PC-3 (cell line): Measurements from ENCODE around the gene HLF. TPM values are rescaled to one million over a fixed set of nuclear protein-coding genes. Genes with fewer than 3 reads are reported as not detected.
A peak's percentile ranks its signal among the peaks of the same experiment; 100 is the strongest.

ENCODE experiments used
- ATAC-seq: fragments of 200-7000 bp; cut with Tn5 transposase; 2 replicates; pipeline ENCODE4 v1.9.1; 2020; ENCODE audit warnings: mild to moderate bottlenecking, moderate library complexity
- BruUV-seq: library from RNA; stranded (reverse); fragments of 400-500 nt; replicated peaks from 2 replicates; lab custom pipeline; 2021; lab: Mats Ljungman, UMichigan
- CTCF ChIA-PET: fragments of 300-600 bp; sonication (Branson Sonifier 250); formaldehyde crosslinking; loops from one replicate; lab custom pipeline; 2022; ENCODE audit warnings: antibody characterized with exemption; lab: Charles Lee
- POLR2A ChIA-PET: fragments of 300-600 bp; sonication (Branson Sonifier 250); formaldehyde crosslinking; loops from one replicate; lab custom pipeline; 2022; ENCODE audit warnings: antibody characterized with exemption; ENCODE audit not compliant: unreplicated experiment; lab: Charles Lee
- DNase-seq: peaks from one replicate; pipeline ENCODE4 v3.0.0-alpha.2; 2015
- H2AFZ ChIP-seq: fragments of 300-600 bp; sonication (generic); 2 replicates; pipeline ENCODE4 v1.6.0; 2016; ENCODE audit warnings: antibody characterized with exemption, low read length
- H3F3A ChIP-seq: fragments of 300-600 bp; sonication (generic); one replicate; pipeline ENCODE4 v1.6.0; 2017; ENCODE audit warnings: antibody characterized with exemption, low read length, control low read depth, mild to moderate bottlenecking; ENCODE audit not compliant: unreplicated experiment
- H3K27ac ChIP-seq: fragments of 300-600 bp; sonication (generic); 2 replicates; pipeline ENCODE4 v1.5.1; 2016; ENCODE audit warnings: mild to moderate bottlenecking, low read length
- H3K27me3 ChIP-seq: fragments of 300-600 bp; sonication (generic); 2 replicates; pipeline ENCODE4 v1.6.1; 2016; ENCODE audit warnings: low read length, mixed read lengths
- H3K36me3 ChIP-seq: fragments of 300-600 bp; sonication (generic); 2 replicates; pipeline ENCODE4 v1.6.1; 2016; ENCODE audit warnings: low read depth, mixed run types, low read length, mixed read lengths
- H3K4me1 ChIP-seq: fragments of 300-600 bp; sonication (generic); 2 replicates; pipeline ENCODE4 v1.5.1; 2016; ENCODE audit warnings: low read length; ENCODE audit not compliant: insufficient read depth
- H3K4me2 ChIP-seq: fragments of 300-600 bp; sonication (generic); 2 replicates; pipeline ENCODE4 v1.6.0; 2016; ENCODE audit warnings: low read length
- H3K4me3 ChIP-seq: fragments of 300-600 bp; sonication (generic); 2 replicates; pipeline ENCODE4 v1.5.1; 2016; ENCODE audit warnings: mild to moderate bottlenecking, low read length, mixed read lengths
- H3K79me2 ChIP-seq: fragments of 300-600 bp; sonication (generic); 2 replicates; pipeline ENCODE4 v1.6.1; 2017; ENCODE audit warnings: low read length, mixed read lengths
- H3K9ac ChIP-seq: fragments of 300-600 bp; sonication (generic); 2 replicates; pipeline ENCODE4 v1.6.0; 2016; ENCODE audit warnings: mild to moderate bottlenecking, low read length
- H3K9me2 ChIP-seq: fragments of 300-600 bp; sonication (generic); replicated peaks from 2 replicates; pipeline ENCODE4 v1.6.1; 2016; ENCODE audit warnings: mixed run types, low read length, mixed read lengths
- H3K9me3 ChIP-seq: fragments of 300-600 bp; sonication (generic); 2 replicates; pipeline ENCODE4 v1.6.1; 2016; ENCODE audit warnings: low read length, mixed read lengths
- H4K20me1 ChIP-seq: fragments of 300-600 bp; sonication (generic); 2 replicates; pipeline ENCODE4 v1.6.1; 2016; ENCODE audit warnings: low read length, mixed read lengths
- EZH2 ChIP-seq: fragments of 300-600 bp; sonication (generic); IDR thresholded peaks from one replicate; pipeline ENCODE4 v1.6.1; 2017; ENCODE audit warnings: antibody characterized with exemption, mild to moderate bottlenecking, low read length; ENCODE audit not compliant: unreplicated experiment
- EZH2phosphoT487 ChIP-seq: fragments of 300-600 bp; sonication (generic); IDR thresholded peaks from 2 replicates; pipeline ENCODE4 v1.6.1; 2018; ENCODE audit warnings: mild to moderate bottlenecking, antibody characterized with exemption, low read length, borderline replicate concordance
- intact Hi-C: fragments of 100-400 bp; cut with micrococcal nuclease; formaldehyde crosslinking; loops from 2 replicates; pipeline ENCODE4 v1.9.0; 2023
- total RNA-seq: library from RNA; depleted of rRNA; stranded (reverse); fragments of >200 nt; gene quantifications from 2 replicates; pipeline ENCODE4 v1.2.3, GENCODE V29; 2014
- TF ChIP-seq, protein P1 (sequence below): fragments of 300-600 bp; sonication (generic); conservative IDR thresholded peaks from 2 replicates; pipeline ENCODE4 v1.5.1; 2017; ENCODE audit warnings: antibody characterized with exemption, low read depth, mild to moderate bottlenecking, low read length

Gene HLF
- total RNA-seq, 1 experiment from 2014 or later, result 0.66 TPM

DNA sequence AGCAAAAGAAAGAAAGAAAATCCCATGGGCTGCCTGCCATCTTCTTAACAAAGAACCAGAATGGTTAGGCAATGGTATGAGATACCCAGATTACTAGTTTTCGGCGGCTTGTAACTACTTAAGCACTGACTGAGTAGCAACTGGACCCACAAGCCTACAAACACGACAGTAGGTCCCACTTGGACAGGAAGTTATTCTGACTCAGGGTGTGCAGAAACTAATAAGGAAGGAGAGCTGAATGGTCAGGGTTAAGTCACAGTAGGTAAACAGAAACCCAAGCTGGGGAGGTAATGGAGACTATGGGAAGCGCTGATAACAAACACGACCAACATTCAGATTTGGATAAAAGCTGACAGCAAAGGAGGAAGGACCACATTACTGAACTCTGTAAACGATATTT lies 10.4 kb upstream of the HLF start:
- CTCF ChIA-PET, result no interaction called here
- H3K9me3 ChIP-seq, result no peaks in the 10 kb centered on the region
- H4K20me1 ChIP-seq, result no peaks in the 10 kb centered on the region
- H3K4me1 ChIP-seq, result peaks cover 10% of the 10 kb centered on the region
- DNase-seq (peak; percentile 73), ATAC-seq (peak; percentile 60)
- no peaks in the 10 kb centered on the region for H3K27me3 ChIP-seq
- no peak for TF ChIP-seq EZH2
- no peak for TF ChIP-seq EZH2phosphoT487
- TF ChIP-seq, protein P1, sequence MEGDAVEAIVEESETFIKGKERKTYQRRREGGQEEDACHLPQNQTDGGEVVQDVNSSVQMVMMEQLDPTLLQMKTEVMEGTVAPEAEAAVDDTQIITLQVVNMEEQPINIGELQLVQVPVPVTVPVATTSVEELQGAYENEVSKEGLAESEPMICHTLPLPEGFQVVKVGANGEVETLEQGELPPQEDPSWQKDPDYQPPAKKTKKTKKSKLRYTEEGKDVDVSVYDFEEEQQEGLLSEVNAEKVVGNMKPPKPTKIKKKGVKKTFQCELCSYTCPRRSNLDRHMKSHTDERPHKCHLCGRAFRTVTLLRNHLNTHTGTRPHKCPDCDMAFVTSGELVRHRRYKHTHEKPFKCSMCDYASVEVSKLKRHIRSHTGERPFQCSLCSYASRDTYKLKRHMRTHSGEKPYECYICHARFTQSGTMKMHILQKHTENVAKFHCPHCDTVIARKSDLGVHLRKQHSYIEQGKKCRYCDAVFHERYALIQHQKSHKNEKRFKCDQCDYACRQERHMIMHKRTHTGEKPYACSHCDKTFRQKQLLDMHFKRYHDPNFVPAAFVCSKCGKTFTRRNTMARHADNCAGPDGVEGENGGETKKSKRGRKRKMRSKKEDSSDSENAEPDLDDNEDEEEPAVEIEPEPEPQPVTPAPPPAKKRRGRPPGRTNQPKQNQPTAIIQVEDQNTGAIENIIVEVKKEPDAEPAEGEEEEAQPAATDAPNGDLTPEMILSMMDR, result no peak
- BruUV-seq, result no TSS peak
- H3K4me3 ChIP-seq, result no peak overlapping the region
- no peaks in the 10 kb centered on the region for H3K36me3 ChIP-seq
- H3K4me2 ChIP-seq, result peak overlapping the region; percentile 26
- no peak overlapping the region; the same call in 1 of the 2 replicates for H3K9ac ChIP-seq
- intact Hi-C loops, result no loop called here
- POLR2A ChIA-PET, result no interaction called here
- peak overlapping the region; percentile 33 for H2AFZ ChIP-seq
- no peaks in the 10 kb centered on the region for H3F3A ChIP-seq
- H3K27ac ChIP-seq, result peak overlapping the region; percentile 25
- H3K9me2 ChIP-seq, result no peaks in the 10 kb centered on the region
- no peaks in the 10 kb centered on the region for H3K79me2 ChIP-seq

DNA sequence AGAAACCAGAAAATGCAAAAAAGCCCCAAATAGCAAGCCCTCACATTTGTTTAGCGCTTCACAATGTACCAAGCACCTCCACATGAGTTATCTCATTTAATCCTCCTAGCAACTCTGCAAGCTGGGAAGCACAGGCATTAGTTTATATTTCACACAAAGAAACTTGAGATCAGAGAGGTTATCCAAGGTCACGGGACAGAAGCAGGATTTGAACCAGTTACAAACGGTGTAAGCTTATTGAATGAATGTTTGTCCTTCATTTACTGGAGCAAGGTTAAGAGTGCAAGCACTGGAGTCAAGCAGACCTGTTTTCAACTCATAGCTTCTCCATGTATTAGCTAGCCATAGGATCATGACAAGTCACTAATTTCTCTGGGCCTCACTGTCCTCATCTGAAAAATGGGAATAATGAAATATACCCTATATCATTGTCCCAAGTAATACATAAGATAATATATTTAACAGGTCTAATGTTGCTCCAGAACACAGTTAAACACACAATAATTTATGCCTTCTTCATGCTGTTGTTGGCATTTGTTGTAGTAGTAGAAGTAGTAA lies 6.1 kb upstream of the HLF start:
- Histone ChIP-seq H3K36me3 (no peaks in the 10 kb centered on the region), H3K4me2 (no peak overlapping the region), H3K27me3 (0 out of 2 replicates have a peak, but pooled peaks cover 6% of the 10 kb centered on the region), H3K4me1 (peaks cover 10% of the 10 kb centered on the region), H3K9me2 (no peaks in the 10 kb centered on the region), H2AFZ (no peak overlapping the region), H3K79me2 (no peaks in the 10 kb centered on the region), H3F3A (no peaks in the 10 kb centered on the region), H4K20me1 (no peaks in the 10 kb centered on the region), H3K27ac (no peak overlapping the region), H3K4me3 (no peak overlapping the region), H3K9ac (no peak overlapping the region), H3K9me3 (no peaks in the 10 kb centered on the region)
- CTCF ChIA-PET, result no interaction called here
- no TSS peak for BruUV-seq
- ATAC-seq (no peak), DNase-seq (no peak)
- TF ChIP-seq EZH2phosphoT487 (no peak), EZH2 (no peak)
- TF ChIP-seq, protein P1, result no peak
- intact Hi-C loops, result no loop called here
- POLR2A ChIA-PET, result no interaction called here

DNA sequence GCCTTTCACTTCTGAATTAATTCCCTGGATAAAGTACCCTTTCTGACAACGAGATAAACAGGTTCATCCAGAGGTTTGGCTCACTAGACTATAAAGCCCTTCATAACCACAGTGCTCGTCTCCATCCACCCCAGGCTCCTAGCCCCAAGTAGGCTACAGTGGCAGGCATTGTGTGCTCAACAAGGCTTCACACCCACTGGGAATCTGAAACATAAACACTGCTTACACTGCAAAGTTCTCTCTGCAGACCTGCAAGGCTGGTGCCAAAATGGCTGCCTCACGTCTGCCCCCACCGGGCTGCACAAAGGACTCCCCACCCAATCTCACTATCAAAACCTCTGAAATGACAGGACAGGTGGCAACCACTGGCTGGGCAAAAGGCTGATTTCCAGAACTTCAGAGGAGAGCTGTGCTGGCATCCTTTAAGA lies 5.1 kb upstream of the HLF start:
- Histone ChIP-seq H3K36me3 (no peaks in the 10 kb centered on the region), H2AFZ (no peak overlapping the region), H3K4me3 (no peak overlapping the region), H4K20me1 (no peaks in the 10 kb centered on the region), H3K79me2 (no peaks in the 10 kb centered on the region), H3K4me2 (no peak overlapping the region), H3K9me2 (no peaks in the 10 kb centered on the region), H3F3A (no peaks in the 10 kb centered on the region), H3K27ac (no peak overlapping the region), H3K27me3 (peaks cover 12% of the 10 kb centered on the region; the same call in 1 of the 2 replicates), H3K4me1 (peaks cover 3% of the 10 kb centered on the region), H3K9ac (no peak overlapping the region), H3K9me3 (no peaks in the 10 kb centered on the region)
- DNase-seq (peak; percentile 31), ATAC-seq (no peak)
- TF ChIP-seq, protein P1, result no peak
- TF ChIP-seq EZH2phosphoT487 (no peak), EZH2 (no peak)
- CTCF ChIA-PET, result no interaction called here
- POLR2A ChIA-PET, result no interaction called here
- no TSS peak for BruUV-seq
- intact Hi-C loops, result no loop called here
